SK-N-DZ (cell line): ENCODE results near the gene RAB36.

Experiments
- DNase-seq: peaks from one replicate; pipeline ENCODE4 v3.0.0-alpha.2; 2015; ENCODE audit warnings: low spot score
- small RNA-seq, 2 experiments: library from RNA; depleted of rRNA; stranded (forward); fragments of <200 nt; gene quantifications; one replicate each; pipeline ENCODE3, GENCODE V24; 2014

The RAB36 gene

GRCh38 chr22:23204125-23204488 is 58.8 kb downstream of the RAB36 start:
- DNase-seq, result no peak

DNA sequence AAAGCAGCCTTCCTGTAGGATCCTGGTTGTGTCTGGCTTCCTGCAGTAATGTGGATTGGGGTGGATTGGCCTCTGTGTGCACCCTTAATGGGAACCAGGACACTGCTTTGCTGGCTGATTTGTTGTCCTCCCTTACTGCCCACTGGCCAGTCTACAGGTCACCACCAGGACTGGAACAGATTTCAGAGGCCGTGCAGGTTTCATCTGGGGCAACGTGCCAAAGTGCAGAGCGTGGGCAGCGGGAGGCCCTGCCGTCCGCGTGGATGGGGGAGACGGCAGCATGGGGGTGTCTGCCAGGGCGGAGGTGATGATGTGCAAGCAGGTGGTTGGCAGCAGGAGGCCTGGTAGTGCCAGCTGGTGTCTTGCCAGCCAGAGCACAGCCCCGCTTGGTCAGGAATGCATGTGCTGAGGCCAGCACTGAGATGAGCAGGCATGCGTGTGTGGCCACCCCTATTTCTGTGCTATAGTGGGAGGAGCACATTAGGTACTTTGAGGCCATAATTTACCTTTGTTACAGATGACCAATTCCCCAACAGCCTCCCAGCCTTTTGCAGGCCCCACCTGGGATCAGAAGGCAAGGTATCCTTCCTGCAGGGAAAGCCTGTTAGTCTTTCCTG is 59.4 kb downstream of the RAB36 start:
- DNase-seq, result no peak

- DNase-seq, result no peak
Measured at GRCh38 chr22:23205339-23206049, 60.2 kb downstream of the RAB36 start.

- no peak for DNase-seq
Measured at GRCh38 chr22:23206915-23207314, 61.6 kb downstream of the RAB36 start.

- DNase-seq, result no peak
Measured at GRCh38 chr22:23207729-23208393, 62.6 kb downstream of the RAB36 start.

- no peak for DNase-seq
Measured at GRCh38 chr22:23210428-23211170, 65.3 kb downstream of the RAB36 start.

DNA sequence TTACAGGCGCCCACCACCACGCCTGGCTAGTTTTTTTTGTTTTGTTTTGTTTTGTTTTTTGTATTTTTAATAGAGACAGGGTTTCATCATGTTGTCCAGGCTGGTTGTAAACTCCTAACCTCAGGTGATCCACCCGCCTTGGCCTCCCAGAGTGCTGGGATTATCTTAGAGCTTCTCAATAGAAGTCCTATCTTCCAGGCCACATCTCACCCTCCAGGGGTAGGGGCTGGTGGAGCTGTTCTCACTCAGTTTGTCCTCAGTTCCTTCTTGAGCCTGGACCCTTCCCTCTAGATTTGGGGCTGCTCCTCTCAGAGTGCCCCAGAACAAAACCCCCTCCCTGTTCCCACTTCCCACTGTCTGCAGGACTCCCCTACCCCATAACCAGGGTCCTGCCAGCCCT is 66.3 kb downstream of the RAB36 start:
- DNase-seq, result no peak

GRCh38 chr22:23212061-23213021 is 67.1 kb downstream of the RAB36 start:
- no peak for DNase-seq

GRCh38 chr22:23213022-23213555 is 67.8 kb downstream of the RAB36 start:
- no peak for DNase-seq

GRCh38 chr22:23213581-23214334 is 68.5 kb downstream of the RAB36 start:
- DNase-seq, result no peak

Small RNAs within 50 kb of the gene (small RNA-seq; reads per million reads assigned to genes)
- gene BCRP8 (0 reads per million in 2 experiments), gene RF00017 (0 reads per million in 2 experiments), gene RF00066 (0 reads per million in 2 experiments)
